HG03460 (cell line): Measurements from ENCODE around the gene HSBP1.

Source experiments
- ATAC-seq: cut with Tn5 transposase; IDR thresholded peaks from one replicate; pipeline ENCODE4 v1.9.1; 2021; ENCODE audit not compliant: unreplicated experiment

HSBP1 gene

GRCh38 chr16:83838151-83838550 lies 30.4 kb downstream of the HSBP1 start:
- ATAC-seq = no peak

DNA sequence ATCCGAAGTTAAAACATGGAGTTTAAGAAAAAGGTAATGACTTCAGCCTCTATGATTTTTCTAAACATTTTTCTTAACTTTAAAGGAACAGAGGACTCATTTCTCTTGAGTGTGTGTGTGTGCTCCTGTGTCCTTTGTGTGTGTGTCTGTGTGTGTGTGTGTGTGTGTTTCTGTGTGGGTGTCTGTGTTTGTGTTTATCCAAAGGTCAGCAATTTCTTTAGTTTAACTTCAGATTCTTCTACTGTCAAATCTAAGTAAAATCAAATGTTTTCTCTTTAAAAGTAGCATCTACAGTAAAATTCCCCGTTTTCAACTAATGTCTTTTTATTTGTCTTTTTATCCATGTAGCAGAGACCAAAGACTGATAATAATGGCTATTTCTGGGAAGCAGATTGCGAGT lies 31.8 kb downstream of the HSBP1 start:
- no peak for ATAC-seq

- no peak for ATAC-seq
Observed at GRCh38 chr16:83840060-83840617, 32.4 kb downstream of the HSBP1 start.

- ATAC-seq = no peak
Observed at GRCh38 chr16:83842291-83842690, 34.5 kb downstream of the HSBP1 start.

DNA sequence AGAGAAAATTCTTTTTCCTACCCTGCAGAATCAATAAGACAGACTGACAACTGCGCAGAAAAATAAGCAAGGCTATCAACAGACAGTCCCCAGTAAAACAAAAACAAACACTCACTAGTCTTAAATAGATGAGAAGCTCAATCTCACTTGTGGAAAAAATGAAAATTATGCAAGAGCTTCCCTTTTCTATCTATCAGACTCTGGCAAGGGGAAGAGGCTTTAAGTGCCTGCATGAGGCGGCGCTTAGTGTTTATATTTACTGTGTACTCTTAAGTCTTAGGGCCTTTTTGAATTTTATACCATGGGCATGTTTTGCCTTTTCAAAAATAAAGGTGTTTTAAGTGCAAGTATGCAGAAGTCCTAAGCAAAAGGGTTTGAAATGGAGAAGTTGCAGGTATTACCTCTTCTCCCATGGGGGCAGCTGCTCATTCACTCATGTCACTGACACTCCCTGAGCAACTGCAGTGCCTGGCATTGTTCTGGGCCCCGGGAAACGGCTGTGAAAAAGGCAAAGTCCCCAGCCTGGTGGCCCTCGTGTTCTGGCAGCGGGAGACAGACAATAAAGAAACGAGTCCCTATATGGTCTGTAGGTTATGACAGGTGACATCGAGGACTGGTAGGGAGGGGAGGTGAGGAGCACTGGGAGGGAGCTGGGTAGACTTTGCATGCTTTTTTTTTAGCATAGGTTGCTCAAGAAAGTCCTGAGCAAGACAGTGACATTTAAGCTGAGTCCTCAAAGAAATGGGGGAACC lies 35.2 kb downstream of the HSBP1 start:
- ATAC-seq = no peak

- ATAC-seq = no peak
Observed at GRCh38 chr16:83843657-83844056, 35.9 kb downstream of the HSBP1 start.

GRCh38 chr16:83845263-83845662 lies 37.5 kb downstream of the HSBP1 start:
- no peak for ATAC-seq

DNA sequence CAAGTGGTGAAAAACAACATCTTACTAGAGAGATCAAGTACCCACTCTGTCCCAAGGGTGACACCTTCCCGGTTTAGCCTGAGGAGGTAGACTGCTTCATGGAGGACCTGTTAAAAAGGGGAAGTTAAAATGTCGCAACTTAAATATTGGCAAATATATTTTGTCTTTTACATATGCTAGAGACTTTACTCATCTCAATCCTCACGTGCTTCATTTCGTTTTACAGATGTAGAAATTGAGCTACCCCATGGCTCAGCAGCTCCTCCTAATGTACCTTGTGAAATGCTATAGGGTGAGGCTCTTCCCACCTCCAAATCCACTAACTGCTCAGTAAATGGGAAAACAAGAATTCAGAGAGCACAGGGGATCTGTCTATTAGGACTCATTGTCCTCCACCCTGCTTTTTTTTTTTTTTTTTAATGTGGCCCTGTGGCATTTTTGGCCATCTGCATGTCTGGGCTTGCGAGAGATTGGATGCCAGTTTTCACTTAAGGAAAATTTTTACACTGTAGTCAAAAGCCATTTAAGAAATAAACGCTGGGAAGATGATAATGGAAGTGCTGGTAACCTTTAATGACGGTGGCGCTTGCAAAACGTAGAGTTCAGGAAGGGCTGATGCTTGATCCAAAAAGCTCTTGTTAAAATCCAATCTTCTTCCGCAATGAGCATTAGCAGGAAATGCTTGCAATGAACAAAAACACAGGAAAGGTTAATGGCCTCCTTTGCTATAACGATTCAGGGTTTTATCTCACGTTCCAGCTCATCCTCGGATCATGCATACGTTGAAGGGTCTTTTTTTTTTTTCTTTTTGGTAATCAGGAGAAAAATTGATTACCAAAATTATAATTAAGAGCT lies 39.8 kb downstream of the HSBP1 start:
- ATAC-seq = no peak

- ATAC-seq = no peak
Observed at GRCh38 chr16:83849421-83849820, 41.6 kb downstream of the HSBP1 start.

GRCh38 chr16:83850947-83851346 lies 43.2 kb downstream of the HSBP1 start:
- no peak for ATAC-seq

DNA sequence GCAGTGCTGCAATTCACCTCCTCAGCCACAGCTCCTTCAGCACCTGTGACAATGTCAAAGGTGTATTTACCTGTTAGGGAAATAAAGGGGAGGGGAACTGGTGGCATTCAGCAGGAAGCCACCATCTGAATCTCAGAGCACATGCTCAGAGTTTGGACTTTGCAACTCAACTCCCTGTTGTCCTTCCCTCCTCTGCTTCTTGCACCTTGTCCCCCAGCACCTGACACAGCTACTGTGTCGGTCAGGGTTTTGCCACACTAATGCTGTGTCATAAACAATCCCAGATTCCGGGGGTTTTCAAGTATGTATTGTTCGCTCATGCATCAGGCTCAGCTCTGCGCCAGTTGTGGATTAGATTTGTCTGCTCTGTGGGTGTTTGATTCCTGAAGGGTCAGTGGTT lies 43.7 kb downstream of the HSBP1 start:
- ATAC-seq = no peak

- ATAC-seq = no peak
Observed at GRCh38 chr16:83852774-83853173, 45.0 kb downstream of the HSBP1 start.

- no peak for ATAC-seq
Observed at GRCh38 chr16:83853834-83854233, 46.1 kb downstream of the HSBP1 start.

DNA sequence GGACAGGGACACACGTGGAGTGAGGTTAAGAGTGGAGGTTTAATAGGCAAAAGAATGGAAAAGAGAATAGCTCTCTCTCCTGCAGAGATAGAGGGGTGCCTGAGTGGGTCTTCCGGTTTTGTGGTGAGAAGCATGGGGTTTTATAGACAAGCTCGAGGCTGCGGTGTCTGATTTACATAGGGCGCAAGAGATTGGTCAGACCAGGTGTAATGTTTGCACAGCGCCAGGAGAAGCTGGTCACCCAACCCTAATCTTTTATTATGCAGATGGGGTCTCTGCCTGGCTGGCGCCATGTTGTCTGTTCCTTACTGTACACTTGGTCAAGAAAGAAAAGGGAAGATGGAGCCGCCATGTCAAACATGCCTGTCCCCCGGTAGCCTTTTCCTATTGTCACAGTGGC lies 46.6 kb downstream of the HSBP1 start:
- no peak for ATAC-seq

DNA sequence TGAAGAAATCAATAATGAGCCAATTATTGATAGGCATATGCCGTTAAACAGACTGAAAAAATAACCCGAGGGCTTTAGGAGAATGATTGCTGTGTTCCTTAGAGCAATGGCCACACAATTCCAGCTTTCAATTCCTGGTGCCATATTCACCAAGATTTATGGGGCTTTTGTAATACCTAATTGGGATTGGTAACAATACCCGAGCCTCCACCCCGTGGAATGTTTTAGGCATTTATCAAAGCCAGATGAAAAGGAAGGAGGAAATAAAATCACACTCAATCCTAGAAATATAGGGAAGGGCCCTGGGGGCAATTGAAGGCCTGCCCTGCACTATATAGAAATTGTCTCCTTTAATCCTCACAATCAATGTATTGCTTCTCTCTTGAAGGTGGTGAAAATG lies 49.0 kb downstream of the HSBP1 start:
- no peak for ATAC-seq

- no peak for ATAC-seq
Observed at GRCh38 chr16:83859265-83859664, 51.5 kb downstream of the HSBP1 start.

DNA sequence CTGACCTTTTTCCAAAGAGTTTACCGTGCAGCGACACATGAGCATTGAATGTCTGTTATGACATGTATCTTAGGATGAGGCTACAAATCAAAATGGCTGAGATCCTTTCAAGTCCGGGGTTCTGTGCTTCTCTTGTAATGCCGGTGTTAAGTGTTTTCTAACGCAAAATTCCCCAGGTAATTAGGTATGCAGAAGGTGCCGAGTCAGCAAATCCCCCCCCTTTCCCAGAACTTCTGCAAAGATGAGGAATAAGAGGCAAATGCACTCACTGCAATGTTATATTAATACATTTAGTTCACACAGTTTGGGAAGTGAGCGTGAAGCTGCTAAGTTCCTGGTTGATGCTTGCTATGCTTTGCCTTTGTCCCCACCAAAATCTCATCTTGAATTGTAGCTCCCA lies 54.9 kb downstream of the HSBP1 start:
- no peak for ATAC-seq

DNA sequence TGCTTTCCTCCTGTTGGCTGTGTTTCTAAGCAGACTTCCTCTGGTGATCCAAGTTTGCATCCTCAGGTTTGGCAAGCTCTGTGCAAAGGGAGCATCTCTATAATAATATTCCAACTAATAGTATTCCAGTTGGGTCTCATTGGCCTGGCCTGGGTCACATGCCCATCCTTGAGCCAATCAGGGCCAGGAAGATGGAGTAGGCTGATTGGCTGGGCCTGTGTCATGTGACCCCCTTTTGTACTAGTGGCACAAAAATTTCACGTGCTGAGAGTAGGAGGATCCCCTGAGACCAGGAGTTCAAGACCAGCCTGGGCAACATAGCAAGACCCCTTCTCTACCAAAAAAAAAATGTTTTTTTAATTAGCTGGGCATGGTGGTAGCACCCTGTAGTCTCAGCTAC lies 55.9 kb downstream of the HSBP1 start:
- ATAC-seq = no peak
